ENCODE data around the gene UNC50. TPM values are rescaled to one million over a fixed set of nuclear protein-coding genes. Genes with fewer than 3 reads are reported as not detected.

UNC50 gene
- total RNA-seq, 1 donor from 2014 or later: 74.6 TPM

DNA sequence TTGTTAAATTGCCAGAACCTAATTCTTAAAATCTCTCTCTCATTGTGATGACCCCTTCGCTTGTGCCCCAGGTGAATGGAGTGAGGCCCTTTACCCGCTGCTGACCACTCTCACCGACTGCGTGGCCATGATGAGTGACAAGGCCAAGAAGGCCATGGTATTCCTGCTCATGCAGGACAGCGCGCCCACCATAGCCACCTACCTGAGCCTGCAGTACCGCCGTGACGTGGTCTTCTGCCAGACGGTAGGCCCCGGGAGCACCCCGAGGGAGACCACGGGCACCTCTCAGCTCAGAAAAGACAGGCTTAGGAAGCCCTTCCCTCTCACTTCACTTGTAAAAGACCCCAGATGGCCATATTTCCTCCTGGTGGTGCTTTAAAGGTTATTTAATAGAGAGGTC, 45.0 kb upstream of the UNC50 start:
- Histone ChIP-seq H3K9ac (no peak overlapping the region), H3K27me3 (no peaks in the 10 kb centered on the region), H3F3A (ENCODE audit: low read depth) (no peaks in the 10 kb centered on the region), H3K4me3 (no peak overlapping the region), H3K36me3 (no peaks in the 10 kb centered on the region), H3K27ac (no peak overlapping the region), H4K20me1 (ENCODE audit: low read depth) (no peaks in the 10 kb centered on the region), H3K79me2 (ENCODE audit: low read depth) (no peaks in the 10 kb centered on the region), H3K4me1 (no peaks in the 10 kb centered on the region), H3K4me2 (no peak overlapping the region), H2AFZ (replicated peaks) (no peak overlapping the region), H3K9me3 (ENCODE audit: low read depth) (no peaks in the 10 kb centered on the region)
- H3K27ac Mint-ChIP-seq: no peak overlapping the region
- TF ChIP-seq CTCF (IDR thresholded peaks at IDR 0.05) (no peak), EZH2 (IDR thresholded peaks at IDR 0.05) (no peak), EZH2phosphoT487 (IDR thresholded peaks at IDR 0.05) (no peak)
- no peaks in the 10 kb centered on the region for H3K9me3 Mint-ChIP-seq
- H3K36me3 Mint-ChIP-seq: peaks cover 10% of the 10 kb centered on the region
- no peak overlapping the region for H3K4me3 Mint-ChIP-seq
- H3K4me1 Mint-ChIP-seq: no peaks in the 10 kb centered on the region
- no peaks in the 10 kb centered on the region for H3K27me3 Mint-ChIP-seq (ENCODE audit: insufficient read depth, low read depth)
- DNase-seq (ENCODE audit: low spot score): no peak

DNA sequence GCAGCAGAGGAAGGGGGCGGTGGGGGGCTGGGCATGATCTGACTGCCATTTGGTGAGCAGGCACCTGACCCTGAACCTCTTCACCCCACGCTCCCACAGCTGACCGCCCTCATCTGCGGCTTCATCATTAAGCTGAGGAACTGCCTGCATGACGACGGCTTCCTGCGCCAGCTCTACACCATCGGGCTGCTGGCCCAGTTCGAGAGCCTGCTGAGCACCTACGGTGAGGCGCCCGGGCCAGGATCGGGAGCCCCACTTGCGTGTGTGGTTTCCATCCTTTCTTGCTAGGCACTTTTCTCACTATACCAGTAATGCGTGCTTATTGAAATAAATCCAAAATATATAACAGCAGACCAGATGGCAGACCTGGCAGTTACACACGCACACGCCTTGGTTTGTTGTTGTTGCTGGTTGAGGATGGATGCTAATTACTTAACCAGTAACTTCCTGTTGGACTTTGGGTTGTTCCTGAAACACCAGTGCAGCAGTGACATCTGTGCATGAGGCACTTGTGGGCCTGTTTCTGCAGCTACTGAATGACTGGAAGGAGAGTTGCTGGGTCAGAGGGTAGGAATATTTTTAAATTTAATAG, 43.8 kb upstream of the UNC50 start:
- H3K4me1 Mint-ChIP-seq: no peaks in the 10 kb centered on the region
- peaks cover 10% of the 10 kb centered on the region for H3K36me3 Mint-ChIP-seq
- H3K4me2 ChIP-seq: no peak overlapping the region
- H3K27me3 Mint-ChIP-seq (ENCODE audit: insufficient read depth, low read depth): peaks cover 4% of the 10 kb centered on the region
- no peak overlapping the region for H3K4me3 ChIP-seq
- no peaks in the 10 kb centered on the region for H3F3A ChIP-seq (ENCODE audit: low read depth)
- no peak overlapping the region for H2AFZ ChIP-seq (replicated peaks)
- H3K27ac Mint-ChIP-seq: no peak overlapping the region
- no peaks in the 10 kb centered on the region for H3K9me3 ChIP-seq (ENCODE audit: low read depth)
- no peak for TF ChIP-seq EZH2 (IDR thresholded peaks at IDR 0.05)
- TF ChIP-seq EZH2phosphoT487 (IDR thresholded peaks at IDR 0.05): no peak
- no peak for TF ChIP-seq CTCF (IDR thresholded peaks at IDR 0.05)
- H3K27ac ChIP-seq: no peak overlapping the region
- no peak overlapping the region for H3K9ac ChIP-seq
- no peak overlapping the region for H3K4me3 Mint-ChIP-seq
- no peaks in the 10 kb centered on the region for H4K20me1 ChIP-seq (ENCODE audit: low read depth)
- no peaks in the 10 kb centered on the region for H3K9me3 Mint-ChIP-seq
- no peaks in the 10 kb centered on the region for H3K27me3 ChIP-seq
- DNase-seq (ENCODE audit: low spot score): no peak
- H3K36me3 ChIP-seq: no peaks in the 10 kb centered on the region
- no peaks in the 10 kb centered on the region for H3K4me1 ChIP-seq
- no peaks in the 10 kb centered on the region for H3K79me2 ChIP-seq (ENCODE audit: low read depth)

DNA sequence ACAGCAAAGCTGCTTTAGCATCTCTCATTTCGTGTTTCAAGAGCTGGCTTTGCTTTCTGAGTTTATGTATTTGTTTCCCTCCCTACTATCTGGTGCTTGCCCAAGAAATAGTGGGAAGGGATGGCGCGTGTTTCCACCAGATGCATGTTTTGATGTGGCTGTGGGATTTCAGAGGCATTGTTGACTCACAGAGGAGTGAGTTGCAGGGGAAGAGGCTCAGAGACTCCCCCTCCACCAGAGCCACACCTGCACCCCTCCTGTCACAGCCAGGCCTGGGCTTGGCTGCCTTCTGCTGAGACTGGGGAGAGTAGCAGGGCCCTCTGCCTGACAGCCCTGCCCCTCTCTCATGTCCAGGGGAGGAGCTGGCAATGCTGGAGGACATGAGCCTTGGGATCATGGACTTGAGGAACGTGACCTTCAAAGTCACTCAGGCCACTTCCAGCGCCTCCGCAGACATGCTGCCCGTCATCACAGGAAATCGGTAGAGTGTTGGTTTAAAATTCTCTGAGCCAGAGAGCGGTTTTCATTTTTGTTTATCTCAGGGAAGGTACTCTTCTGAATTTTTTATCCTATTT, 43.0 kb upstream of the UNC50 start:
- no peak for DNase-seq (ENCODE audit: low spot score)
- Histone ChIP-seq H3F3A (ENCODE audit: low read depth) (no peaks in the 10 kb centered on the region), H3K4me3 (no peak overlapping the region), H3K4me2 (no peak overlapping the region), H3K9me3 (ENCODE audit: low read depth) (no peaks in the 10 kb centered on the region), H3K27me3 (no peaks in the 10 kb centered on the region), H2AFZ (replicated peaks) (no peak overlapping the region), H3K79me2 (ENCODE audit: low read depth) (no peaks in the 10 kb centered on the region), H3K4me1 (no peaks in the 10 kb centered on the region), H3K27ac (no peak overlapping the region), H3K9ac (no peak overlapping the region), H4K20me1 (ENCODE audit: low read depth) (no peaks in the 10 kb centered on the region), H3K36me3 (no peaks in the 10 kb centered on the region)
- TF ChIP-seq EZH2 (IDR thresholded peaks at IDR 0.05) (no peak), CTCF (IDR thresholded peaks at IDR 0.05) (no peak)
- Mint-ChIP-seq H3K36me3 (peaks cover 10% of the 10 kb centered on the region), H3K27ac (no peak overlapping the region), H3K27me3 (ENCODE audit: insufficient read depth, low read depth) (peaks cover 5% of the 10 kb centered on the region), H3K9me3 (no peaks in the 10 kb centered on the region), H3K4me3 (no peak overlapping the region), H3K4me1 (no peaks in the 10 kb centered on the region)
